PFSK-1 (cell line): Measurements from ENCODE around the gene GALNT1.

ENCODE experiments used
- POLR2AphosphoS5 ChIP-seq: IDR thresholded peaks from 2 replicates; pipeline ENCODE4 v1.6.1; 2012; ENCODE audit warnings: low read depth, mild to moderate bottlenecking, control low read depth, low read length, moderate library complexity
- SIN3A ChIP-seq: IDR thresholded peaks from 2 replicates; pipeline ENCODE4 v1.6.1; 2012; ENCODE audit warnings: mild to moderate bottlenecking, low read length, moderate library complexity, borderline replicate concordance; ENCODE audit not compliant: insufficient read depth
- TAF1 ChIP-seq: IDR thresholded peaks from 2 replicates; pipeline ENCODE4 v1.6.1; 2012; ENCODE audit warnings: low read length, control low read depth, borderline replicate concordance; ENCODE audit not compliant: insufficient read depth
- TF ChIP-seq, protein P1 (sequence below), 2 experiments: IDR thresholded peaks; 2 replicates each; pipeline versions ENCODE4 v1.6.1 to v1.8.0; 2011 to 2012; ENCODE audit warnings: low read depth in 2 of 2, low read length in 2 of 2, control low read depth in 1 of 2, inconsistent platforms in 1 of 2, mild to moderate bottlenecking in 1 of 2, moderate library complexity in 1 of 2; ENCODE audit not compliant: insufficient read depth in 1 of 2

GRCh38 chr18:35731701-35732100, 150.2 kb downstream of the GALNT1 start:
- TF ChIP-seq TAF1 (no peak), POLR2AphosphoS5 (no peak), SIN3A (no peak)
- TF ChIP-seq, protein P1, sequence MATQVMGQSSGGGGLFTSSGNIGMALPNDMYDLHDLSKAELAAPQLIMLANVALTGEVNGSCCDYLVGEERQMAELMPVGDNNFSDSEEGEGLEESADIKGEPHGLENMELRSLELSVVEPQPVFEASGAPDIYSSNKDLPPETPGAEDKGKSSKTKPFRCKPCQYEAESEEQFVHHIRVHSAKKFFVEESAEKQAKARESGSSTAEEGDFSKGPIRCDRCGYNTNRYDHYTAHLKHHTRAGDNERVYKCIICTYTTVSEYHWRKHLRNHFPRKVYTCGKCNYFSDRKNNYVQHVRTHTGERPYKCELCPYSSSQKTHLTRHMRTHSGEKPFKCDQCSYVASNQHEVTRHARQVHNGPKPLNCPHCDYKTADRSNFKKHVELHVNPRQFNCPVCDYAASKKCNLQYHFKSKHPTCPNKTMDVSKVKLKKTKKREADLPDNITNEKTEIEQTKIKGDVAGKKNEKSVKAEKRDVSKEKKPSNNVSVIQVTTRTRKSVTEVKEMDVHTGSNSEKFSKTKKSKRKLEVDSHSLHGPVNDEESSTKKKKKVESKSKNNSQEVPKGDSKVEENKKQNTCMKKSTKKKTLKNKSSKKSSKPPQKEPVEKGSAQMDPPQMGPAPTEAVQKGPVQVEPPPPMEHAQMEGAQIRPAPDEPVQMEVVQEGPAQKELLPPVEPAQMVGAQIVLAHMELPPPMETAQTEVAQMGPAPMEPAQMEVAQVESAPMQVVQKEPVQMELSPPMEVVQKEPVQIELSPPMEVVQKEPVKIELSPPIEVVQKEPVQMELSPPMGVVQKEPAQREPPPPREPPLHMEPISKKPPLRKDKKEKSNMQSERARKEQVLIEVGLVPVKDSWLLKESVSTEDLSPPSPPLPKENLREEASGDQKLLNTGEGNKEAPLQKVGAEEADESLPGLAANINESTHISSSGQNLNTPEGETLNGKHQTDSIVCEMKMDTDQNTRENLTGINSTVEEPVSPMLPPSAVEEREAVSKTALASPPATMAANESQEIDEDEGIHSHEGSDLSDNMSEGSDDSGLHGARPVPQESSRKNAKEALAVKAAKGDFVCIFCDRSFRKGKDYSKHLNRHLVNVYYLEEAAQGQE (IDR thresholded peaks at IDR 0.05; ENCODE audit: insufficient read depth in 1 of 2, low read depth in 2 of 2, low read length in 2 of 2): no peak
